SU-DHL-6 (cell line): Measurements from ENCODE around the gene SLC26A2.

Experiments
- CTCF ChIP-seq: fragments of 200-600 bp; sonication (generic); IDR thresholded peaks from one replicate; pipeline ENCODE4 v1.5.1; 2017; ENCODE audit warnings: antibody characterized with exemption, mild to moderate bottlenecking, low read length, moderate library complexity; ENCODE audit not compliant: insufficient read depth, poor library complexity, severe bottlenecking
- EZH2phosphoT487 ChIP-seq: fragments of 200-600 bp; sonication (generic), shearing (Covaris generic); conservative IDR thresholded peaks from 2 replicates; pipeline ENCODE4 v1.6.1; 2018; ENCODE audit warnings: mild to moderate bottlenecking, antibody characterized with exemption, low read length, moderate library complexity, mixed read lengths

- no peak for TF ChIP-seq CTCF
- TF ChIP-seq EZH2phosphoT487: no peak
Measured at GRCh38 chr5:150022681-150023080, 62.1 kb downstream of the SLC26A2 start.
